GM19025 (cell line): Measurements from ENCODE around the gene RPL39.
A peak's percentile ranks its signal among the peaks of the same experiment; 100 is the strongest.
"Not testable (repeated sequence)": the region's sequence is repeated elsewhere in the genome, so short reads cannot be mapped to it uniquely, and the experiment has no call there.

Experiments
- ATAC-seq: cut with Tn5 transposase; IDR thresholded peaks from one replicate; pipeline ENCODE4 v1.9.1; 2021; ENCODE audit warnings: mild to moderate bottlenecking, low read depth, moderate library complexity; ENCODE audit not compliant: unreplicated experiment

Gene RPL39

GRCh38 chrX:119763836-119764387 lies 27.5 kb downstream of the RPL39 start:
- ATAC-seq, result no peak

GRCh38 chrX:119763181-119763580 lies 28.2 kb downstream of the RPL39 start:
- ATAC-seq, result no peak

- no peak for ATAC-seq
Measured at GRCh38 chrX:119762718-119763117, 28.7 kb downstream of the RPL39 start.

DNA sequence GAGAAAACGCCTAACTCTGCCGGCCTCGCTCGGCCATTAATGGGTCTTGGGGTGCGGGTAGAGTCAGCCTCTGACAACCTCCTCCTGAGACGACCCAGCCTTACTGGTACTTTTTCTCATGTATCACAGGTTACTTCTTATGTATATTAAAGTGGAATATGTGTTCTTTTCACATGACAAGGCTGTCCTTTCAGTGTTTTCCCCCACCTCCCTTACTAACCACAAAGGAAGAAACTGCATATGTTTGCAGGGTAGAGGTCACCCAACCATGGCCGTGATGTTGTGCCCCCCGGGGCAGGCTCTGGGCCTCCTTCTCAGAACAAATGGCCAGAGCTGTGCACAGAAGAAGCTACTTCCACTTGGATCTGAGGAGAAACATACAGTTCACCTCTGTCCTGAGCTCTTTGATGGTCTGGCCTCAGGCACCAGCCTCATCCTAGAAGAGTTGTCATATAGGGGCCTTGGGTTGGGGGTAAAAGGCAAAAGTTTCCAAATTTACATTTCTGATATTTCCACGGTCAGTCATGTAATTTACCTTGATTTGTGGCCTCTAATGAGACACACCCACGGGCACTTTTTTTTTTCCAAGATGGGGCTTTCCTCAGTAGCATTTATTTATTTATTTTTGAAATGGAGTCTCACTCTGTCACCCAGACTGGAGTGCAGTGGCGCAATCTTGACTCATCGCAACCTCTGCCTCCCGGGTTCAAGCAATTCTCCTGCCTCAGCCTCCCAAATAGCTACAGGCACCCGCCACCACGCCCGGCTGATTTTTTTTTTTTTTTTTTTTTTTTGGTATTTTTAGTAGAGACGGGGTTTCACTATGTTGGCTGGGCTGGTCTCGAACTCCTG lies 31.2 kb downstream of the RPL39 start:
- no peak for ATAC-seq

- ATAC-seq, result no peak
Measured at GRCh38 chrX:119759248-119759766, 32.1 kb downstream of the RPL39 start.

- ATAC-seq, result no peak
Measured at GRCh38 chrX:119758731-119759247, 32.6 kb downstream of the RPL39 start.

DNA sequence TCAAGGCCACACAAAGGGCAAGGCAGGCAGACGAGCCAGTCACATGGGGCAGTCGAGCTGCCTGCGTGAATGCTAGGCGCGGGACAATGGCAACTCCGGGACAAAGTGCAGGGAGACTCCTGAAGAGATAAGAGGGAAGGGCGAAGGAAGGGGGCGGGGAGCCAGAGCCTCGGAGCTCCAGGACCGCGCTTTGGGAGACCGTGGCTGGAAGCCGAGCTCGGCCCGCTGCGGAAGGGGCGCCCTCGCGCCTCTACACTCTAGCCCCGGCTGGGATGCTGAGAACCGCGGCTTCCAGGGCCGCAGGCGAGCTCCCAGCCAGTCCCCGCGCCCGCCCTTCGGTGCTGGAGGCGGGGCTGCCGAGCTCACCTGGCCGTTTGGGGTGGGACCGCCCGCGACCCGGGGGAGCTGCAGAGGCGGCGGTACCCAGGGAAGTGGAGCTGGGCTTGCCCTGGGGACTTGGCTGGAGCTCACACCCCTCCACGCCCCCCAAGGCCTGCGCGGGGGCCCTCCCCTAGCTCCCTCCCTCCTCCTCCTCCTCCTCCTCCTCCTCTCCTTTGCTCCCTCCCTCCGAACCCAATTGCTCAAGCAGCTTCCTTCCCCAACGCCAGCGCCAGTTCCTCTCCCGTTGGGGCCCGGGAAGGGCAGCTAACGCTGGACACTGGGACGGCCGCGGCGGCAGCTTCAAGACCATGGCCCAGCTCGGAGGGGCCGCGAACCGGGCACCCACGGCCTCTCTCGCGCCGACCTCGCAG lies 33.3 kb downstream of the RPL39 start, which contains the start of gene SOWAHD:
Gene SOWAHD, plus strand, starts transcription at position 610 of the 752 bp plus-strand sequence. Its CDS starts 80 bp downstream, at position 690.
- ATAC-seq, result no peak

DNA sequence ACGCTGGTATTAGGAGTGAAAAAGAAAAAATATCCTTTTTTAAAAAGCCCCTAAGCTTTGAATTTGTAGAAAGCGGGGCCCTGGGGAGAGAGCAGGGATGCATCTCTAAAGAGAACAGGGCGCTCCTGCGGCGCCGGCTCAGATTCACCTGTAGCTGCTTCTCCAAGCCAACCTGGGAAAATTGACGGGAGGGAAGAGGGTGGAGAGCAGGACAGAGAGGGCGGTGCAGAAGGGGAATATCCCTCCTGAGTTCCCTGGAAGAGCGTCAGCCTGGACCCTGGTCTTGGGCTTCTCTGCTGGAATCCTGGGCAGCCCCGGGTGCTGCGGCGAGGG lies 33.8 kb downstream of the RPL39 start:
- no peak for ATAC-seq

- ATAC-seq, result no peak
Measured at GRCh38 chrX:119756926-119757635, 34.3 kb downstream of the RPL39 start.

GRCh38 chrX:119755981-119756533 lies 35.4 kb downstream of the RPL39 start:
- peak; percentile 51 for ATAC-seq

- no peak for ATAC-seq
Measured at GRCh38 chrX:119753639-119754257, 37.7 kb downstream of the RPL39 start.

- ATAC-seq, result no peak
Measured at GRCh38 chrX:119753001-119753400, 38.4 kb downstream of the RPL39 start.

DNA sequence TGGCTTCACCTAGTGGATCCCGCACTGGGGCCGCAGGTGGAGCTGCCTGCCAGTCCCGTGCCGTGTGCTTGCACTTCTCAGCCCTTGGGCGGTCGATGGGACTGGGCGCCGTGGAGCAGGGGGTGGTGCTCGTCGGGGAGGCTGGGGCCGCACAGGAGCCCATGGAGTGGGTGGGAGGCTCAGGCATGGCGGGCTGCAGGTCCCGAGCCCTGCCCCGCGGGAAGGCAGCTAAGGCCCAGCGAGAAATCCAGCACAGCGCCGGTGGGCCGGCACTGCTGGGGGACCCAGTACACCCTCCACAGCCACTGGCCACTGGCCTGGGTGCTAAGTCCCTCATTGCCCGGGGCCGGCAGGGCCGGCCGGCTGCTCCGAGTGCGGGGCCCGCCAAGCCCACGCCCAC lies 40.7 kb downstream of the RPL39 start:
- not testable (repeated sequence) for ATAC-seq

GRCh38 chrX:119750131-119750530 lies 41.3 kb downstream of the RPL39 start:
- not testable (repeated sequence) for ATAC-seq

GRCh38 chrX:119745283-119745848 lies 46.1 kb downstream of the RPL39 start:
- ATAC-seq, result no peak

GRCh38 chrX:119738742-119739141 lies 52.7 kb downstream of the RPL39 start:
- no peak for ATAC-seq
